A673 (cell line): Measurements from ENCODE around the gene MAML2.

ENCODE experiments used
- EZH2 ChIP-seq: fragments of 200-600 bp; sonication (generic); IDR thresholded peaks from 2 replicates; pipeline ENCODE4 v1.6.1; 2017; ENCODE audit warnings: borderline replicate concordance, low read depth, mild to moderate bottlenecking, mixed read lengths, antibody characterized with exemption, low read length; ENCODE audit not compliant: poor library complexity, severe bottlenecking
- TF ChIP-seq, protein P1 (sequence below): fragments of 300-800, 200-600 bp; sonication (generic); conservative IDR thresholded peaks from 2 replicates; pipeline ENCODE4 v1.5.1; 2017; ENCODE audit warnings: low read depth, mild to moderate bottlenecking, antibody characterized with exemption, low read length, moderate library complexity, mixed read lengths

- TF ChIP-seq, protein P1, sequence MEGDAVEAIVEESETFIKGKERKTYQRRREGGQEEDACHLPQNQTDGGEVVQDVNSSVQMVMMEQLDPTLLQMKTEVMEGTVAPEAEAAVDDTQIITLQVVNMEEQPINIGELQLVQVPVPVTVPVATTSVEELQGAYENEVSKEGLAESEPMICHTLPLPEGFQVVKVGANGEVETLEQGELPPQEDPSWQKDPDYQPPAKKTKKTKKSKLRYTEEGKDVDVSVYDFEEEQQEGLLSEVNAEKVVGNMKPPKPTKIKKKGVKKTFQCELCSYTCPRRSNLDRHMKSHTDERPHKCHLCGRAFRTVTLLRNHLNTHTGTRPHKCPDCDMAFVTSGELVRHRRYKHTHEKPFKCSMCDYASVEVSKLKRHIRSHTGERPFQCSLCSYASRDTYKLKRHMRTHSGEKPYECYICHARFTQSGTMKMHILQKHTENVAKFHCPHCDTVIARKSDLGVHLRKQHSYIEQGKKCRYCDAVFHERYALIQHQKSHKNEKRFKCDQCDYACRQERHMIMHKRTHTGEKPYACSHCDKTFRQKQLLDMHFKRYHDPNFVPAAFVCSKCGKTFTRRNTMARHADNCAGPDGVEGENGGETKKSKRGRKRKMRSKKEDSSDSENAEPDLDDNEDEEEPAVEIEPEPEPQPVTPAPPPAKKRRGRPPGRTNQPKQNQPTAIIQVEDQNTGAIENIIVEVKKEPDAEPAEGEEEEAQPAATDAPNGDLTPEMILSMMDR: no peak
- TF ChIP-seq EZH2: no peak
Measured at GRCh38 chr11:96024666-96025065, 318.3 kb downstream of the MAML2 start.
